ENCODE data around the gene MRO.
"Not testable (repeated sequence)": the region's sequence is repeated elsewhere in the genome, so short reads cannot be mapped to it uniquely, and the experiment has no call there.

MRO gene

GRCh38 chr18:50791599-50792438 is 28.0 kb downstream of the MRO start:
- DNase-seq: no peak

- DNase-seq: no peak
These were observed 28.9 kb downstream of the MRO start for GRCh38 chr18:50790948-50791347.

- DNase-seq: no peak
These were observed 29.6 kb downstream of the MRO start for GRCh38 chr18:50790241-50790640.

GRCh38 chr18:50788284-50788683 is 31.5 kb downstream of the MRO start:
- DNase-seq: no peak

- DNase-seq: no peak
These were observed 33.0 kb downstream of the MRO start for GRCh38 chr18:50786864-50787263.

GRCh38 chr18:50783553-50783952 is 36.3 kb downstream of the MRO start:
- DNase-seq: no peak

- not testable (repeated sequence) for DNase-seq
These were observed 40.8 kb downstream of the MRO start for GRCh38 chr18:50779021-50779420.

GRCh38 chr18:50776383-50776782 is 43.4 kb downstream of the MRO start:
- no peak for DNase-seq

GRCh38 chr18:50775726-50776125 is 44.1 kb downstream of the MRO start:
- no peak for DNase-seq

- no peak for DNase-seq
These were observed 44.6 kb downstream of the MRO start for GRCh38 chr18:50775207-50775606.

GRCh38 chr18:50769463-50769862 is 50.4 kb downstream of the MRO start:
- no peak for DNase-seq

GRCh38 chr18:50757358-50757757 is 62.5 kb downstream of the MRO start:
- no peak for DNase-seq

- DNase-seq: no peak
These were observed 65.5 kb downstream of the MRO start for GRCh38 chr18:50754297-50754696.

GRCh38 chr18:50753311-50753710 is 66.5 kb downstream of the MRO start:
- DNase-seq: no peak

- no peak for DNase-seq
These were observed 67.9 kb downstream of the MRO start for GRCh38 chr18:50751947-50752346.

GRCh38 chr18:50751490-50751889 is 68.3 kb downstream of the MRO start:
- DNase-seq: no peak

GRCh38 chr18:50750546-50750945 is 69.3 kb downstream of the MRO start:
- DNase-seq: no peak

GRCh38 chr18:50749945-50750344 is 69.9 kb downstream of the MRO start:
- no peak for DNase-seq

GRCh38 chr18:50749421-50749820 is 70.4 kb downstream of the MRO start:
- no peak for DNase-seq

GRCh38 chr18:50748243-50749229 is 71.3 kb downstream of the MRO start:
- no peak for DNase-seq

GRCh38 chr18:50747849-50748242 is 72.0 kb downstream of the MRO start:
- DNase-seq: no peak

- no peak for DNase-seq
These were observed 73.9 kb downstream of the MRO start for GRCh38 chr18:50745945-50746344.
